Colonic mucosa (tissue), 4 donors: ENCODE results near the gene COMMD1. TPM values are rescaled to one million over a fixed set of nuclear protein-coding genes. Genes with fewer than 3 reads are reported as not detected.
"Not testable (repeated sequence)": the region's sequence is repeated elsewhere in the genome, so short reads cannot be mapped to it uniquely, and the experiment has no call there.

Source experiments
- DNase-seq: peaks from one replicate; pipeline ENCODE4 v3.0.0-alpha.2; 2020
- H3K27ac ChIP-seq: fragments of 200-600 bp; one replicate; pipeline ENCODE4 v1.8.0; 2021
- H3K27me3 ChIP-seq: fragments of 200-600 bp; one replicate; pipeline ENCODE4 v1.8.0; 2021
- H3K36me3 ChIP-seq: fragments of 200-600 bp; one replicate; pipeline ENCODE4 v1.8.0; 2021
- H3K4me1 ChIP-seq: fragments of 200-600 bp; one replicate; pipeline ENCODE4 v1.8.0; 2021; ENCODE audit warnings: mild to moderate bottlenecking
- H3K4me3 ChIP-seq: fragments of 200-600 bp; one replicate; pipeline ENCODE4 v1.8.0; 2021
- H3K9ac ChIP-seq, 2 donors: one replicate each; pipeline ENCODE4 v1.7.0; 2013; ENCODE audit warnings: control low read depth in 2 of 2, low read depth in 2 of 2, low read length in 2 of 2
- H3K9me3 ChIP-seq: fragments of 200-600 bp; one replicate; pipeline ENCODE4 v1.8.0; 2021
- CTCF ChIP-seq: fragments of 200-600 bp; IDR thresholded peaks from one replicate; pipeline ENCODE4 v1.8.0; 2022; ENCODE audit warnings: antibody characterized with exemption, mild to moderate bottlenecking
- intact Hi-C: fragments of 100-400 bp; cut with DNase I; formaldehyde crosslinking; loops from one replicate; pipeline ENCODE4 v1.14.1; 2022
- total RNA-seq, 2 donors: library from RNA; stranded (reverse); fragmentation: NEBNext Ultra II Directional in 1 of 2; extraction: Animal tissue kit (Norgen Biotek cat#: 25700) in 1 of 2; gene quantifications; one replicate each; pipeline ENCODE4 v1.2.1, GENCODE V29; 2021
- donor health status: healthy.
- donor health status: DM: no; HTN: no; CAD: no.
- donor health status: DM: no; HTN: no; CAD: no.

COMMD1 gene
- total RNA-seq, 2 donors from 2014 or later, result 22.2 to 24.4 TPM

- peak; percentile 15 for TF ChIP-seq CTCF
- Histone ChIP-seq H3K27ac (no peak overlapping the region), H3K27me3 (no peaks in the 10 kb centered on the region), H3K9ac (no peak overlapping the region), H3K4me1 (no peaks in the 10 kb centered on the region), H3K36me3 (no peaks in the 10 kb centered on the region), H3K9me3 (no peaks in the 10 kb centered on the region), H3K4me3 (no peak overlapping the region)
- intact Hi-C loops, result loop anchor here (10.0 kb wide), 1 partner anchor 84 kb away; no protein-coding TSS in a partner anchor
- DNase-seq, result no peak
Observed at GRCh38 chr2:61910603-61911002, 5.1 kb downstream of the COMMD1 start.

- TF ChIP-seq CTCF, result no peak
- H3K27me3 ChIP-seq, result no peaks in the 10 kb centered on the region
- no peaks in the 10 kb centered on the region for H3K36me3 ChIP-seq
- no peaks in the 10 kb centered on the region for H3K4me1 ChIP-seq
- no peak overlapping the region for H3K4me3 ChIP-seq
- H3K9ac ChIP-seq, result no peak overlapping the region
- H3K27ac ChIP-seq, result no peak overlapping the region
- intact Hi-C loops, result loop anchor here (10.0 kb wide), 1 partner anchor 83 kb away; no protein-coding TSS in a partner anchor
- H3K9me3 ChIP-seq, result no peaks in the 10 kb centered on the region
- no peak for DNase-seq
Observed at GRCh38 chr2:61911510-61911909, 6.0 kb downstream of the COMMD1 start.

- not testable (repeated sequence) for H3K27me3 ChIP-seq, H3K4me3 ChIP-seq
- intact Hi-C loops, result loop anchor here (5.0 to 10.0 kb wide), 2 partner anchors 80 to 498 kb away; no protein-coding TSS in a partner anchor
Observed at GRCh38 chr2:61914794-61915193, 9.3 kb downstream of the COMMD1 start.

GRCh38 chr2:61920548-61920947 lies 15.1 kb downstream of the COMMD1 start:
- H3K9me3 ChIP-seq, result no peaks in the 10 kb centered on the region
- H3K4me1 ChIP-seq, result no peaks in the 10 kb centered on the region
- H3K27me3 ChIP-seq, result no peaks in the 10 kb centered on the region
- H3K4me3 ChIP-seq, result no peak overlapping the region
- no peak overlapping the region for H3K9ac ChIP-seq
- no peak for TF ChIP-seq CTCF
- no peak overlapping the region for H3K27ac ChIP-seq
- intact Hi-C loops, result no loop called here
- DNase-seq, result no peak
- H3K36me3 ChIP-seq, result no peaks in the 10 kb centered on the region

More at GRCh38 chr2:61914794-61915193, 9.3 kb downstream of the COMMD1 start:
- not testable (repeated sequence) for H3K9me3 ChIP-seq, H3K27ac ChIP-seq, DNase-seq, H3K9ac ChIP-seq, H3K36me3 ChIP-seq, H3K4me1 ChIP-seq

- TF ChIP-seq CTCF, result no peak
- Histone ChIP-seq H3K4me3 (no peak overlapping the region), H3K4me1 (no peaks in the 10 kb centered on the region), H3K9me3 (no peaks in the 10 kb centered on the region), H3K27me3 (no peaks in the 10 kb centered on the region), H3K27ac (no peak overlapping the region), H3K9ac (no peak overlapping the region), H3K36me3 (no peaks in the 10 kb centered on the region)
- intact Hi-C loops, result no loop called here
- no peak for DNase-seq
Observed at GRCh38 chr2:61922714-61923113, 17.2 kb downstream of the COMMD1 start.

- no peaks in the 10 kb centered on the region for H3K27me3 ChIP-seq
- H3K27ac ChIP-seq, result no peak overlapping the region
- TF ChIP-seq CTCF, result no peak
- H3K9me3 ChIP-seq, result no peaks in the 10 kb centered on the region
- no peak overlapping the region for H3K9ac ChIP-seq
- no peaks in the 10 kb centered on the region for H3K36me3 ChIP-seq
- intact Hi-C loops, result no loop called here
- no peak overlapping the region for H3K4me3 ChIP-seq
- no peaks in the 10 kb centered on the region for H3K4me1 ChIP-seq
- DNase-seq, result no peak
Observed at GRCh38 chr2:61924895-61925663, 19.6 kb downstream of the COMMD1 start.
